M059J (cell line): Measurements from ENCODE around the gene TBC1D22A. TPM values are rescaled to one million over a fixed set of nuclear protein-coding genes. Genes with fewer than 3 reads are reported as not detected.

Experiments used
- DNase-seq: peaks from one replicate; pipeline ENCODE4 v3.0.0-alpha.2; 2012; ENCODE audit warnings: low read depth
- total RNA-seq: library from RNA; depleted of rRNA; stranded (reverse); fragments of >200 nt; shearing (Covaris generic); gene quantifications from 2 replicates; pipeline ENCODE4 v1.2.3, GENCODE V29; 2014

TBC1D22A gene
- total RNA-seq, 1 experiment from 2014 or later, result 7.3 TPM

DNA sequence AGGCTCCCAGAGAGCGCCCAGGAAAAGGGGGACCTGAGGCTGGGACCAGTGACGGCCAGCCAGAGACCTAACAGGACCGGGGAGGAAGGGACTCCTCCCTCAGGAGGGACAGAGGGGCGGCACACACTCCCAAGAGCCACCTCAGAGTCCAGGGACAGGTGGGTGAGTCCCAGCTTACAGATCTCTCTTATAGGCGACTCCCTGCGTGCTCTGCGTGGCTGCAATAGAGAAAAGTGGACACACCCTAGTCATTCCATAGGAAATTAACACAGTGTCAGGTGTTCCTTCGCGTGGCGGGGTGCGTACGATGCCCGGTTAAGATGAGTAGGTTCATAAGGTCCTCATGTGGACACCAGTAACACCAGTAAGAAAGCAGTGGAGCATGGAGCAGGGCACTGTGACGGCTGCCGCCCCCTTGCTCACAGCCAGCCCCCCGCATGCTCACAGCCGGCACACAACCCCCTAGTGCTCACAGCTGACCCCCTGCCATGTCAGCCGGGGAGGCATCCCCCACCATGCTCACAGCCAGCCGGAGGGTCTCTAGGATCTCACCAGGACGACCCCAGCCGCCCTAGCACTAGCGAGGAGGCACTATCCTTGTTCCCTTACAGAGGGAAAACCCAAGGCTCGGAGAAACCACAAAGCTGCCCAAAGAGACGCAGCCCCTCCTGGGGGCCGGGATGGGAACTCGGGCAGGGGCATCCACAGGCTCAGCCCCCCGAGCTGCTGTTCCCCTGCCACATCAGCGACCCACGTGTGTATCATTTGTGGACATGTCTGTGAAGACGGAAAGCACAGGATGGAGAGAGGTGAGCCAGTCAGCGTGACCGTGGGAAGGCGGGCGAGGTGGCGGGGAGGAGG is 426.8 kb downstream of the TBC1D22A start:
- DNase-seq, result no peak

DNA sequence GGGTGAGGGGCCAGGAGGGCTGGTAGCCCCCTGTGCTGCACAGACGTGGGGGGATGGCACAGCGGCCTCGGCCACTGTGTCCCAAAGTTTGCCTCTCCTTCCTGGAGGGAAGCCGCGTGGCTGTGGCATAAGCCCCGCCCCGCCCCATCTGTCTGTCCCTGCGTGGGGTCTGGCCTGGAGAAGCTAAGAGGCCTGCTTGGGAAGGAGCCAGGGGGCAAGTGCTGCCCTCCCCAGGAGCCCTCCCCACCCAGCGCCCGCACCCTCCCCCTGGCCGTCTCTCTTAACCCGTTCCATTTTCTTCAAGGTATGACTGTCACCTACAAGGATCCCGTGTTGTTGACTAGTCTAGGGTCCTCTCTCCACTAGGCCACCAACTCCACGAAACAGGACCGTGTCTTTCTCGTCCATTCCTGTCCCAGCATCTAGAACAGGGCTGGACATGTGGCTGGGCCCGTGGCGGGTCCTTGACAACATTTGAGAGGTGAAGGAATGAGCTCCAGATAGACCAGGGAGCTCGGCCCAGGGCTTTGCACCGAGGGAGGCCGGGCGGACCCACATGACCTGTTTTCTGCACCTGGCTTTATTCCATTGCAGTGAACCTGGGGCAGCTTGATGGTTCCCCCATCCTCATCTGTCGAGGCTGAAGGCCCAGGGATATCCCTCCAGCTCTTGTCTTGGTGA is 428.0 kb downstream of the TBC1D22A start:
- DNase-seq, result no peak

- DNase-seq, result no peak
These were observed 428.7 kb downstream of the TBC1D22A start for GRCh38 chr22:47190957-47191670.

DNA sequence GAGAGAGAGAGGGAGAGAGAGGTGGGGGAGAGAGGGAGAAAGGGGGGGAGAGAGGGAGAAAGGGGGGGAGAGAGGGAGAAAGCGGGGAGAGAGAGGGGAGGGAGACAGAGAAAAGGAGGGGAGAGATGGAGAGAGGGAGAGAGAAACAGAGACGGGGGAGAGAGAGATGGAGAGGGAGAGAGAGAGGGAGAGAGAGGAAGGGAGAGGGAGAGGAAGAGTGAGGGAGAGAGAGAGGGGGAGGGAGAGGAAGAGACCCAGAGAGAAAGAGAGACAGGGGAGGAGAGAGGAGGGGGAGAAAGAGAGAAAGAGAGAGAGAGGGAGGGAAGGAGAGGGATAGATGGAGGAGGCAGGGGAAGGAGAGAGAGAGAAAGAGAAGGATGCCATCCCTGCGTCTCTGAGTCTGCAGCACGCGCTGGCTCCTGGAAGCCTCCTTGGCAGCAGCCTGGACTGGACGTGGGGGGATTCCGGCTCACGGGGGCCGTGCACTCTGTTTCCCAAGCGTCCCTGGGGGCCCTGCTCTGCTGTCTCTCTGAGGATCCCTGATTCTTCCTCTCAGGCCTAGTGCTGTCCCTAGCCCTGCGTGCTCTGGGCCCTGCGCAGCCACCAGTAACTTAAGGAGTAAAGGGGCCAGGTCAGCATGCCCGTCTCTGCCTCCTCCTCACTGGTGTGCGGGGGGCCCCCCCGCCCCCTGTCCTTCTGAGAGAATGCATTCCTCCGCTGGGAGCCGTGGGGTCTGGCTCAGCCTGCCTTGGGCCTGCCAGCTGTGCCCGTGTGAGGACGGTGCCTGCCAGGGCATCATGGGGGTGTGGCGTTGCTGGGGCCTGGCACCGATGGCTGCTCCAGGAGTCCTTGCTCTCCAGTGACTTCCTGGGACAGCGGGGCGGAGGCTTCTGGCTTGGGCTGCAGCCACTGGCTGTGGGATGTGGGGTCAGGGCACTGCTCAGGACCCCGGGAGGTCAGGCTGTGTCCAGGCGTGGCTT is 429.5 kb downstream of the TBC1D22A start:
- DNase-seq, result no peak

- DNase-seq, result no peak
These were observed 430.4 kb downstream of the TBC1D22A start for GRCh38 chr22:47192651-47193437.

GRCh38 chr22:47193606-47194329 is 431.3 kb downstream of the TBC1D22A start:
- no peak for DNase-seq

DNA sequence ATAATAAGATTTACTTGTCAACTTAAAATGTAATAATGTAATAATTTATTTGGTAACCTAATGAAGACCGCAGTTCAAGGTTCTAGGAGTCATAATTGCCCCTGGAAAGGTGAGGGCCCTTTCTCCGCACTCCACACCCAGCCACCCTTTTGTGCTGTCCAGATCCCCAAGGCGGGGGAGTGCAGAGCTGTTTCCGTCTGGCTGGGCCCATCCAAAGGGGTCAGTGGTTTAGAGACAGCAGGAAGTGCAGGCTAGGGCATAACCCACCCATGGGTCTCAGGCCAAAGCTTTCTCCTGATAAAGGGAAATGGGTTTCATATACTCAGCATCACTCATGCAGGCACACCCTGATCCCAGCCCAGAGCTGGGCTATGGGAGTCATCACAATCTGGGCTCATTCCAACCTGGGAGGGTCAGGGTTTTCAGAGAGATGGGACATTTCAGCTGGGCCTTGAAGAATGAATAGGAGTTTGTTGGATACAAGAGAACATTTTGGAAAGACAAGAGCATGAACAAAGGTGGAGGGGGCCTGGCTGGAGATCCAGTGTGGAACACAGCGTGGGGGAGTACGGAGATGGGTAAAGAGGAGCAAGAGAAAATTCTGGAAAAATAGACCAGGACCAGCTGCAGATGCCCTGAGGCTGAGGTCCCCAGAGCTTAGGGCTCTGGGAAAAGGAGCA is 432.2 kb downstream of the TBC1D22A start:
- DNase-seq, result no peak

DNA sequence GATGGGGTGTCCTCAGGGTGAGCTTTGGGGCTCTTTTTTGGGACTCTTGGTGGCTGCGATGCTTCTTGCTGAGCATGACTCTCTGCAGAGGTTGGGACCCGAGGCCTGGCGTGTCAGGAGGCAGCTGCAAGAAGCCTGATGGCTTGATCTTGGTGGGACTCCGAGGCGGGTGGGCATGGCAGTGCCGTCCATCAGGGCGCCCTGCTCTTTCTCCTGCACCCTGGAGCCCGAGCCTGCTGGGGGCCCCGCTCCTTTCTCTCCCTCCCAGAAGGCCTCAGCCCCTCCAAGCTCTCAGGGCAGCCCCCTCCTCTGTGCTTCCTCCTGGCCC is 432.7 kb downstream of the TBC1D22A start:
- no peak for DNase-seq

DNA sequence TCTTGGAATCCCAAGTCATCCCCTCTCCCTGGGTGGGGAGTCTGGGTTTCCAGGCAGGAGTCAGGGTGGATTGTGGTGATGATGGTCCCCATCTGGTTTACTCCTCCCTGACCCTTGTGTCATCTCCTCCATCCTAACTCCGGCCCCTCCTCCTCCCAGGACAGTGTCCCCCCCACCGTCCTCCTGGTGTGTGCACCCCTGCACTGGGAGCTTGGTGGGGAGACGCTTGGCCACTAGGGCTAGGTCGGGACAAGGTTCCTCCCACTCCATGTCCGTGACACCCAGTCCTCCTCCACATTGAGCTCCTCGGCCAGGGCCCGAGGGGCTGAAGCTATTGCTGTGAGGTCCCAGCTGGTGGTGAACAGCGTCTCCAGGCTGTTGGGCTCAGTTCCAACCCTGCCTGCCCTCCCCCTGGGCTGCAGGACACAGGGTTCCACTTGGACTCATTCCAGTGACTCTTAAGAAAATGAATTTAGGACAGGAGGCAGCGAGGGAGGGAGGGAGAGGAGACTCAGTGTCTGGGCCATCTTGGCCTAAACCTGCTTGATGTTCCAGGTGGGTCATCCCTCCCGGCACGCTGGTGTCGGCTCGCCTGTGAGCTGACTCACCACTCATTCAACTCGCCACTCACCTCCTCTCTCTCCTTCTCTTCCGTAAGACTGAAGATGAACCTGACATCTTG is 433.2 kb downstream of the TBC1D22A start:
- peak; percentile 5 for DNase-seq

DNA sequence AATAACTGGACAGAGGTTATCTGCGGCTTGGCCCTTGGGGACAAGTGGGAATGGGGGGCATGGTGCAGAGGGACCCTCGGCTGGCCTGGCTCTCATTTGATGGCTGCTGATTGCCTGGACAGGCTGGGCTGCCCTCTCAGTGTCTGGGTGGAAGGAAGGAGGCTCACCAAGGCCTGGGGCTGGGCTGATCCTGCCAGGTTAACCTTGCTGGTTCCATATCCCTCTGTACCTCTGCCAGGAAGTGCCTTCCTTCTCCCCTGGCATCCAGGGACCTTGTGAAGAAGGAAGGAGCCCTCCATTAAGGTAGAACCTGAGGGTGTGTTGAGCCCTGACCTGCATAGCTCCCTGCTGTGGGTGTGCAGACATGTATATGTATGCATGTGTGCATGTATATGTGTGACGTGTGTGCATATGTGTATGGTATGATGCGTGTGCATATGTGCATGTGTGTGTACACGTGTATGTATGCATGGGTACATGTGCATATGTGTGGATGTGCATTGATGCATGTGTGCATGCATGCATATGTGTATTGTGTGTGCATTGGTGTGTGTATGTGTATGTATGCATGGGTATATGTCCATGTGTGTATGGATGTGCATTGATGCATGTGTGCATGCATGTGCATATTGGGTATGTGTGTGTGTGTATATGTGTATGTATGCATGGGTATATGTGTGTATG is 433.9 kb downstream of the TBC1D22A start:
- DNase-seq, result no peak

- DNase-seq, result no peak
These were observed 434.7 kb downstream of the TBC1D22A start for GRCh38 chr22:47196881-47197772.

- DNase-seq, result no peak
These were observed 435.5 kb downstream of the TBC1D22A start for GRCh38 chr22:47197773-47198500.

DNA sequence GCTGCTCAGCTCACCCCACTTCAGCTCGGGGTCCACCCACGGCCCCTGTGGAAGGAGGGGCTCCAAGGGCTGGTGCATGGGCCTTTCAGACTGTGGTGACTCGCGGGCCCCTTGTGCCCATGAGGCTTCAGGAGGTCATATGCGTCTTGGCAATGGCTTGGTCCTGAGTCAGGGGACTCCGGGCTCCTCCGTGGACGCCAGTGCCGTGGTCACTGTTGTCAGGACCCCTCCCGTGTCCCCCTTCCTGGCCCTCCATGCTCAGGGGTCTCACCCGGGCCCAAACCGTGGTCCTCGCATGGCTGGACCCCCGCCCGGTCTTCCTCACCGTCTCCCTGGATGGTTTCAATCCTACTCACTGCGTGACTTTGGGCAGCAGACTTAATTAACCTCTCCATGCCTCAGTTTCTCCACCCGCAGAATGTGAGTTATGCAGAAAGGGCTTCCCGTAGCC is 436.4 kb downstream of the TBC1D22A start:
- DNase-seq, result no peak

DNA sequence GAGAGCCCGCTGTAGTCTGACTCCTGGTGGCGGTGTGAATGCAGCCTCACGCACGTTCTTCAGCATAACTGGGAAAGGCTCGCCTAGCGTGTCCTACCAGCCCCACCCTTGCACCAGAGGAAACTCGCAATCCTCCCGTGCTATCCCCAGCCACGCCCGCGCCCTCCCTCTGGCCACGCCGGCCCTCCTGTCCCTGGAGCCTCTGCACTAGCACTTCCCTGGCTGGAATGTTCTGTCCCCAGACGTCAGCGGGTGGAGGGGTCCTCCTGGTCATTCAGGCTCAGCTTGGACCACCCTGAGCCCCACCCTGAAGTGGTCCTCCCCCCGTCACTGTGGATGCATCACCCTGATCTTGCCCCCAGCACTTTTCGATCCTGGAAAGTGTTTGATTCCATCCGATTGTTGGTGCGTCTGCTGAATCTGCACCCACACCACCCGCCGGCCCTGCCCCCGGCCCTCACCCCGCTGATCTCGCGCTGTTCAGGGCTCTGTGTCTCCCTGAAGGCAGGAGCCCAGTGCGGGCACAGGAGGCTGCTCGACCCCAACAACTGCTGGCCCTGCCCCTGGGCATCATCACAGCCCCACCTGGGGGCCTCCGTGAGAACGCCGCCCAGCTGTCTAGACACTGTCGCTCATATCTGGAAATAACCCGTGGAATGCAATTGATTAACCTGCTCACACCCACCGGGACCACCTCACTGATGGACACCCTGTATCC is 437.0 kb downstream of the TBC1D22A start:
- DNase-seq, result no peak

DNA sequence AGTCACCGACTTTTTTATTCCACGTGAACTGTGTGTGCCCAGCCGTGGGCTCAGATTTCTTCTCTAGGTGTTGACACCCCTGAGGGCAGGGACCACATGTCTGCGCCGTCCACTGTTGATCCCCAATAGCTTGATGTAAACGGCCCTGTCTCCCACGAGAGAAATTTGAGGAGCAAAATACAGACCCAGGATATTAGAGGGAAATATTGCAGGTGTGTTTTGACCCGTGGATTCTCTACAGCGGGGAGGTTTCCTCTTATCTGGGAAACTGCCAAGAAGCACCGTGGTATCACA is 437.5 kb downstream of the TBC1D22A start:
- no peak for DNase-seq
